ENCODE results near the gene GAB4. TPM values are rescaled to one million over a fixed set of nuclear protein-coding genes. Genes with fewer than 3 reads are reported as not detected.

The GAB4 gene, protein sequence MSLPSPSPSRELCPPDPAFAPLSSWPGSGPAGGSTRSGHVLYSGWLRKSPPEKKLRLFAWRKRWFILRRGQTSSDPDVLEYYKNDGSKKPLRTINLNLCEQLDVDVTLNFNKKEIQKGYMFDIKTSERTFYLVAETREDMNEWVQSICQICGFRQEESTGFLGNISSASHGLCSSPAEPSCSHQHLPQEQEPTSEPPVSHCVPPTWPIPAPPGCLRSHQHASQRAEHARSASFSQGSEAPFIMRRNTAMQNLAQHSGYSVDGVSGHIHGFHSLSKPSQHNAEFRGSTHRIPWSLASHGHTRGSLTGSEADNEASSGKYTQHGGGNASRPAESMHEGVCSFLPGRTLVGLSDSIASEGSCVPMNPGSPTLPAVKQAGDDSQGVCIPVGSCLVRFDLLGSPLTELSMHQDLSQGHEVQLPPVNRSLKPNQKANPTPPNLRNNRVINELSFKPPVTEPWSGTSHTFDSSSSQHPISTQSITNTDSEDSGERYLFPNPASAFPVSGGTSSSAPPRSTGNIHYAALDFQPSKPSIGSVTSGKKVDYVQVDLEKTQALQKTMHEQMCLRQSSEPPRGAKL
- total RNA-seq (ENCODE audit: low replicate concordance), result not detected in 2 replicates
- long read RNA-seq, result 0 reads

DNA sequence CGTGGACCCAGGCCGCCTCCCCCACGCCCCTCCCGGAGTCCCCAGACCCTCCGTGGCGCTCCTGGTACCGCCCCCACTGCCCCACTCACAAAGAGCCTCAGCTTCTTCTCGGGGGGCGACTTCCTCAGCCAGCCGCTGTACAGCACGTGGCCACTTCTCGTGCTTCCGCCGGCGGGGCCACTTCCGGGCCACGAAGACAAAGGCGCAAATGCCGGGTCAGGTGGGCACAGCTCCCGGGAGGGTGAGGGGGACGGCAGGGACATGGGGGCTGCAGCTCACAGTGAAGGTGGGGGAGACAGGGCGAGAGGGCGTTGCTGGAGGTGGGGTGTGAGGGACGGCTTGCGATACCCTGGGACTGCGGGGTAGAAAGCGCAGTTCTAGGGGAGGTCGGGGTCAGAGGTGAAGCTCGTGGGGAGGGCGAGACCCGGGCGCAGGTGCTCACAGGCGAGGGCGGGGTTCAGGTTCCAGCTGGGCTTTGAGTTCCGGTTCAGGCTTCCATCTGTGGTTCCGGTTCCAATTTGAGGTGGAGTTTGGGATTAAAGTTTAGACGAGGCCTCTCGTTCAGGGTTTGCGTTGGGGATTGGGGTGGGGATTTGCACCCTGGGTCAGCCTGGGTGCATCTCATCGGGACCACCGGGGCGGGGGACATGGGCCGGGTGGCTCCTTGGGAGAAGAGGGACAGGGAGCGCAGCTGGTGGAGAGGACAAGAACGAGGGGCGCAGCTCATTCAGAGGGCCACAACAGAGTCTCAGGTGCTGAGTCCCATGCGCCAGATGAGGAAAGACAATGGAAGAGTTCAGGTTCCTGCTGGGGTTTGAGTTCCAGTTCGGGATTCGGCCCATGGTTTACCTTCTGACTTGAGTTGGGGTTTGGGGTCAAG is at the start of gene GAB4:
GAB4 (minus strand) TSS at position 371 of the 880 bp plus-strand sequence; CDS start at position 263, 108 bp downstream.
- H3K27ac Mint-ChIP-seq, result no peak within 1 kb of the TSS
- peaks cover 7% of the 10 kb centered on the region for H3K9me3 Mint-ChIP-seq
- H3K4me1 Mint-ChIP-seq (ENCODE audit: unreplicated experiment), result no peaks in the 10 kb centered on the region
- H3K4me3 Mint-ChIP-seq, result no peak within 1 kb of the TSS
- peaks cover 27% of the 10 kb centered on the region for H3K27me3 Mint-ChIP-seq
- no peak for DNase-seq (ENCODE audit: extremely low spot score, unreplicated experiment)
- TF ChIP-seq, protein P1, sequence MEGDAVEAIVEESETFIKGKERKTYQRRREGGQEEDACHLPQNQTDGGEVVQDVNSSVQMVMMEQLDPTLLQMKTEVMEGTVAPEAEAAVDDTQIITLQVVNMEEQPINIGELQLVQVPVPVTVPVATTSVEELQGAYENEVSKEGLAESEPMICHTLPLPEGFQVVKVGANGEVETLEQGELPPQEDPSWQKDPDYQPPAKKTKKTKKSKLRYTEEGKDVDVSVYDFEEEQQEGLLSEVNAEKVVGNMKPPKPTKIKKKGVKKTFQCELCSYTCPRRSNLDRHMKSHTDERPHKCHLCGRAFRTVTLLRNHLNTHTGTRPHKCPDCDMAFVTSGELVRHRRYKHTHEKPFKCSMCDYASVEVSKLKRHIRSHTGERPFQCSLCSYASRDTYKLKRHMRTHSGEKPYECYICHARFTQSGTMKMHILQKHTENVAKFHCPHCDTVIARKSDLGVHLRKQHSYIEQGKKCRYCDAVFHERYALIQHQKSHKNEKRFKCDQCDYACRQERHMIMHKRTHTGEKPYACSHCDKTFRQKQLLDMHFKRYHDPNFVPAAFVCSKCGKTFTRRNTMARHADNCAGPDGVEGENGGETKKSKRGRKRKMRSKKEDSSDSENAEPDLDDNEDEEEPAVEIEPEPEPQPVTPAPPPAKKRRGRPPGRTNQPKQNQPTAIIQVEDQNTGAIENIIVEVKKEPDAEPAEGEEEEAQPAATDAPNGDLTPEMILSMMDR (conservative IDR thresholded peaks at IDR 0.05), result no peak
- H3K36me3 Mint-ChIP-seq, result no peaks in the 10 kb centered on the region

DNA sequence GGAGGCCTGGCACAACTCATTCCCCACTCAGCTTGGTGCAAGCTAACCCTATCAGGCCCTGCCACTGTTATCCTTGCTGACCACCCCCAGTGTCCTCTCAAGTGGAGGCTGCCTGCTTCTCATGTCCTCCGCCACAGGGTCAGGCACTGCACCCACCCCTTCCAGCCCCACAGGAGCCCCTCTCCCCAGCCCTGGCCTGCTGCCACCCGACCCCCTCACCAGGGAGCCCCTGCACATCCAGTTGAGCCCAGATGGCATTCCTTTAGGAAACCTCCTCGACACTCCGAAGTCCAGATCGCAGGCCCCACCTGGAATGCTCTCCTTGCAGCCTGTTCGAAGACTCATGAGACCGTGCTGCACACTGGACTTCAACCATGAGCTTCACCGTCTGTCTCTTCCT is 48.8 kb upstream of the GAB4 start:
- peaks cover 23% of the 10 kb centered on the region for H3K27me3 Mint-ChIP-seq
- H3K4me1 Mint-ChIP-seq (ENCODE audit: unreplicated experiment), result peaks cover 4% of the 10 kb centered on the region
- DNase-seq (ENCODE audit: extremely low spot score, unreplicated experiment), result no peak
- H3K9me3 Mint-ChIP-seq, result no peaks in the 10 kb centered on the region
- H3K36me3 Mint-ChIP-seq, result no peaks in the 10 kb centered on the region
- no peak overlapping the region for H3K4me3 Mint-ChIP-seq
- H3K27ac Mint-ChIP-seq, result no peak overlapping the region
- TF ChIP-seq, protein P1 (conservative IDR thresholded peaks at IDR 0.05), result no peak

DNA sequence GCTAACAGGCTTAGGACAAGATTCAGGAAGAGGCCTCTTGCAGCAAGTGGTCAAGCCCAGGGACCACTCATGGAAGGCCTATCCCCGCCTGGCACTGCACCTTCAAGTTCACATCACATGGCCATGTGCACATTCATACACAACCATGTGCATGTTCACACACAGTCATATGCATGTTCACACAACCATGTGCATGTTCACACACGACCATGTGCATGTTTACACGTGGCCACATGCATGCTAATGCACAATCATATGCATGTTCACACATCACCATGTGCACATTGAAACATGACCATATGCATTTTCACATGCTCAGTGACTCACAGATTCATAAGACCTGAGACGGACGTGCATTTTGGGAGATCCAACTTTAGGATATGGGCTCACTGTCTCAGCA is 48.0 kb upstream of the GAB4 start:
- Mint-ChIP-seq H3K4me1 (ENCODE audit: unreplicated experiment) (peaks cover 4% of the 10 kb centered on the region), H3K27me3 (peaks cover 21% of the 10 kb centered on the region), H3K9me3 (no peaks in the 10 kb centered on the region), H3K4me3 (no peak overlapping the region), H3K27ac (no peak overlapping the region), H3K36me3 (no peaks in the 10 kb centered on the region)
- DNase-seq (ENCODE audit: extremely low spot score, unreplicated experiment), result no peak
- TF ChIP-seq, protein P1 (conservative IDR thresholded peaks at IDR 0.05), result no peak

DNA sequence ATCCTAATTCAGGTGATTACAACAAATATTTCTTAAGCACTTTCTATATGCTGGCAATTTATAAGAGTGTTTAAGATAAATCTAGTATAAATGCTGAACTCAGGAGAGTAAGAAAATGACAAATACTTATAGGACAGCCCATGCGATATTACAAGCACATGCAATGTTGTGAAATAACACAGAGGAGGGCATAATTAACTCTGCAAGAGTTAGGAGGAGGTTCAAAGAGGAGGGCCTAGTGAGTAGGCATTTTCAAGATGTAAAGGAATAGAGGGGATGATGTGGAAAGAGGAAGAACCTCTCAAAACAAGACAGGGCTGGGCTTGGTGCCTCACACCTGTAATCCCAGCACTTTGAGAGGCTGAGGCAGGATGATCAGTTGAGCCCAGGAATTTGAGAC is 39.6 kb upstream of the GAB4 start:
- Mint-ChIP-seq H3K36me3 (no peaks in the 10 kb centered on the region), H3K9me3 (no peaks in the 10 kb centered on the region), H3K27ac (no peak overlapping the region), H3K4me3 (no peak overlapping the region), H3K4me1 (ENCODE audit: unreplicated experiment) (no peaks in the 10 kb centered on the region), H3K27me3 (peaks cover 22% of the 10 kb centered on the region)
- DNase-seq (ENCODE audit: extremely low spot score, unreplicated experiment), result no peak
- TF ChIP-seq, protein P1 (conservative IDR thresholded peaks at IDR 0.05), result no peak

DNA sequence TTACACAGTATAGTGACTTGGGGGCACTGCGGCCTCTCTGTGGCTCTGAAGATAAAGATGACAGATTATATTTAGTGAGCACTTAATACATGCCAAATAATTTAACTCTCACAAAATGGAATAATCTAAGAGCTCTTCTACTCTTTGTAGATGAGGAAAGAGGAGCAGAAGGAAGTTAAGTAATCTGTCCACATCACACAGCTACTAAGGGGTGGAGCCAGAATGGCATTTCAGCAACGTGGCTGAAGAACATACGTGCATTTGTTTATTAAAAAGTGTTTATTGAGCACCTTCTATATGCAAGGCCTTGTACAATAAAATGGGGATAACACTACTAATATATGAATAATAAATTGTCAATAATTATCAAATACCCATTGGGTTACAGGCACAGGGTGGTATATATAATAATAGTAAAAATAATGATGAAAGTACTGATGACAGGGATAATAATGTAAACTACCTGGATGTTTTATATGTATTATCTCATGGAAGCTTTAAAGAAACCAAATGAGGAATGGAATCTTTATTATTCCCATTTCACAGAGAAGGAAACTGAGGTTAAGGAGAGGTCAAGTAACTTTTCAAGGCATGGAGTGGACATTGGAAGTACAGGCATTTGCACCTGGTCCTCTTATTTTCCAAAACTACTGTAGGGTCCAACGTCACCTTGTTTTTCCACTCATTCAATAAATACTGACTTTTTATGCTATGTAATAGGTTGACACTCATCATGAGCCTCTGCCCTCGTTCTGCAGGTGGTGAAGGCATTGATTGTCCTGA is 38.7 kb upstream of the GAB4 start:
- TF ChIP-seq, protein P1 (conservative IDR thresholded peaks at IDR 0.05), result no peak
- Mint-ChIP-seq H3K27me3 (peaks cover 22% of the 10 kb centered on the region), H3K4me1 (ENCODE audit: unreplicated experiment) (no peaks in the 10 kb centered on the region), H3K4me3 (no peak overlapping the region), H3K9me3 (no peaks in the 10 kb centered on the region), H3K27ac (no peak overlapping the region), H3K36me3 (no peaks in the 10 kb centered on the region)
- no peak for DNase-seq (ENCODE audit: extremely low spot score, unreplicated experiment)

Data from type B pancreatic cell (in vitro differentiated cells).